HepG2 (cell line): ENCODE measurements around the gene INHBE. TPM values are rescaled to one million over a fixed set of nuclear protein-coding genes. Genes with fewer than 3 reads are reported as not detected.

Experiments used
- ATM ChIP-seq: fragments of 450-650 bp; IDR thresholded peaks from 2 replicates; pipeline ENCODE4 v1.7.1; 2017; ENCODE audit warnings: mild to moderate bottlenecking, borderline replicate concordance
- BCL6 ChIP-seq: IDR thresholded peaks from 2 replicates; pipeline ENCODE4 v1.6.1; 2016; ENCODE audit warnings: missing genetic modification reagents, missing compliant biosample characterization
- DNMT1 ChIP-seq: sonication (generic); formaldehyde crosslinking; IDR thresholded peaks from 2 replicates; pipeline ENCODE4 v1.5.1; 2020; ENCODE audit warnings: mild to moderate bottlenecking, missing genetic modification reagents
- GABPB1 ChIP-seq: IDR thresholded peaks from 2 replicates; pipeline ENCODE4 v1.6.1; 2016; ENCODE audit warnings: mild to moderate bottlenecking, missing genetic modification reagents, moderate library complexity, missing compliant biosample characterization
- HIVEP1 ChIP-seq: sonication (generic); formaldehyde crosslinking; IDR thresholded peaks from 2 replicates; pipeline ENCODE4 v1.4.0; 2020; ENCODE audit warnings: mild to moderate bottlenecking, missing genetic modification reagents
- KLF6 ChIP-seq: IDR thresholded peaks from 2 replicates; pipeline ENCODE4 v1.8.0; 2016; ENCODE audit warnings: missing biosample characterization, missing genetic modification reagents
- NFKB2 ChIP-seq: sonication (generic); formaldehyde crosslinking; IDR thresholded peaks from 2 replicates; pipeline ENCODE4 v1.4.0; 2020; ENCODE audit warnings: missing genetic modification reagents, borderline replicate concordance
- NR2F1 ChIP-seq, 2 experiments: fragments of 450-650 bp in 1 of 2; formaldehyde crosslinking in 1 of 2; IDR thresholded peaks; 2 replicates each; pipeline versions ENCODE4 v1.5.0 to v1.6.1; 2016 to 2020; ENCODE audit warnings: mild to moderate bottlenecking in 1 of 2, missing compliant biosample characterization in 1 of 2, missing genetic modification reagents in 1 of 2, moderate library complexity in 1 of 2
- SMC3 ChIP-seq: IDR thresholded peaks from 2 replicates; pipeline ENCODE4 v1.6.1; 2011; ENCODE audit warnings: low read length, improper control_type of control experiment
- SP5 ChIP-seq: IDR thresholded peaks from 2 replicates; pipeline ENCODE4 v1.6.1; 2016; ENCODE audit warnings: low read depth, borderline replicate concordance
- SRSF4 ChIP-seq: fragments of 200-400 bp; formaldehyde crosslinking; IDR thresholded peaks from one replicate; pipeline ENCODE4 v1.6.1; 2018; ENCODE audit warnings: mild to moderate bottlenecking, low read depth, low read length, moderate library complexity; ENCODE audit not compliant: poor library complexity, severe bottlenecking
- ZNF431 ChIP-seq: sonication (generic); formaldehyde crosslinking; IDR thresholded peaks from 2 replicates; pipeline ENCODE4 v1.9.0; 2022; ENCODE audit warnings: missing genetic modification reagents, low read depth, mild to moderate bottlenecking, borderline replicate concordance
- ZNF589 ChIP-seq: sonication (generic); formaldehyde crosslinking; conservative IDR thresholded peaks from 2 replicates; pipeline ENCODE4 v1.8.0; 2022; ENCODE audit warnings: mild to moderate bottlenecking, moderate library complexity, missing genetic modification reagents
- ZNF678 ChIP-seq: sonication (generic); formaldehyde crosslinking; IDR thresholded peaks from 2 replicates; pipeline ENCODE4 v1.4.0; 2020; ENCODE audit warnings: mild to moderate bottlenecking, missing genetic modification reagents
- polyA plus RNA-seq, 8 experiments: library from polyadenylated mRNA; depleted of rRNA in 3 of 8; stranded (reverse) in 7 of 8; unstranded in 1 of 8; fragments of >200 nt; fragmentation: Illumina TruSeq in 4 of 8; extraction: Trizol in 4 of 8; gene quantifications; 2 replicates each; pipeline versions ENCODE4 v1.2.1 to v1.2.3, GENCODE V29; 2011 to 2016; ENCODE audit warnings: low read depth in 4 of 8, missing spikeins in 1 of 8, mixed read lengths in 1 of 8; ENCODE audit not compliant: insufficient read depth in 1 of 8
- total RNA-seq, 5 experiments: library from RNA; depleted of rRNA; stranded (reverse); fragments of >200 nt; fragmentation: Illumina TruSeq; extraction: Trizol; gene quantifications; 2 replicates each; pipeline ENCODE4 v1.2.3, GENCODE V29; 2016; ENCODE audit warnings: low read depth in 1 of 5
- TF ChIP-seq, protein P1 (sequence below): sonication (generic); formaldehyde crosslinking; IDR thresholded peaks from 2 replicates; pipeline ENCODE4 v1.9.0; 2021; ENCODE audit warnings: missing genetic modification reagents, mild to moderate bottlenecking, borderline replicate concordance
- TF ChIP-seq, protein P2 (sequence below): sonication (generic); formaldehyde crosslinking; IDR thresholded peaks from 2 replicates; pipeline ENCODE4 v1.4.0; 2020; ENCODE audit warnings: missing genetic modification reagents, borderline replicate concordance
- TF ChIP-seq, protein P3 (sequence below): IDR thresholded peaks from 2 replicates; pipeline ENCODE4 v1.6.1; 2016; ENCODE audit warnings: low read depth, control low read depth
- TF ChIP-seq, protein P4 (sequence below): IDR thresholded peaks from 2 replicates; pipeline ENCODE4 v1.6.1; 2016; ENCODE audit warnings: control low read depth
- TF ChIP-seq, protein P5 (sequence below): sonication (generic); formaldehyde crosslinking; IDR thresholded peaks from 2 replicates; pipeline ENCODE4 v1.8.1; 2023; ENCODE audit warnings: mild to moderate bottlenecking, missing genetic modification reagents

Gene INHBE
- total and polyA plus RNA-seq, 2 of the 13 experiments (the other 11 are each of a cell fraction or from before 2014, with no cell fraction given), result 17.0 to 32.0 TPM

DNA sequence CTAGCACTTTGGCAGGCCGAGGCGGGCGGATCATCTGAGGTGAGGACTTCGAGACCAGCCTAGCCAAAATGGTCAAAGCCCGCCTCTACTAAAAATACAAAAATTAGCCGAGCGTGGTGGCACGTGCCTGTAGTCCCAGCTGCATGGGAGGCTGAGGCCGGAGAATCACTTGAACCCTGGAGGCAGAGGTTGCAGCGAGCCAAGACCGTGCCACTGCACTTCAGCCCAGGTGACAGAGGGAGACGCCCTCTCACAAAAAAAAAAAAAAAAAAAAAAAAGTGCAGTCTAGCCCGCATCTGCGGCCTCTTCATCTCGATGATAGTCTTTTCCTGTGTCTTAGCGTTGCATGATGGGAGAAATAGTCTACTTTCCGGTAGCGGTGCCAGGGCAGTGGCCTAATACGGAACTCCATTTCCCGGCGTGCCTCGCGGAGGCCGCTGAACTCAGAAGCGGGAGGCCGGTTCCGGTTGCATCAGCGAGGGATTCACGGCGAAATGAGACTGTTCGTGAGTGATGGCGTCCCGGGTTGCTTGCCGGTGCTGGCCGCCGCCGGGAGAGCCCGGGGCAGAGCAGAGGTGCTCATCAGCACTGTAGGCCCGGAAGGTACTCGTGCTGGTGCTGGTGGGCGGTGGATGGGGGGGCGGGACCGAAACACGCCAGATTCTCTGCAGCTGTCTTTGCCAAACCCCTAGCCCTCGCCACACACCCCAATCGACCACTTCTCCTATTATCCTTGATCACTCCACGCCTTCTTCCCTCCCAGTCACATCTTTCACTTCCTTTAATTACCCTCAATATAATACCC is 32.7 kb downstream of the INHBE start, which contains the start of gene MARS1 (continued):
- TF ChIP-seq, protein P1, sequence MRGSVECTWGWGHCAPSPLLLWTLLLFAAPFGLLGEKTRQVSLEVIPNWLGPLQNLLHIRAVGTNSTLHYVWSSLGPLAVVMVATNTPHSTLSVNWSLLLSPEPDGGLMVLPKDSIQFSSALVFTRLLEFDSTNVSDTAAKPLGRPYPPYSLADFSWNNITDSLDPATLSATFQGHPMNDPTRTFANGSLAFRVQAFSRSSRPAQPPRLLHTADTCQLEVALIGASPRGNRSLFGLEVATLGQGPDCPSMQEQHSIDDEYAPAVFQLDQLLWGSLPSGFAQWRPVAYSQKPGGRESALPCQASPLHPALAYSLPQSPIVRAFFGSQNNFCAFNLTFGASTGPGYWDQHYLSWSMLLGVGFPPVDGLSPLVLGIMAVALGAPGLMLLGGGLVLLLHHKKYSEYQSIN (CRISPR knock-in tag), result no peak
- TF ChIP-seq GABPB1 (CRISPR knock-in tag), result peak; percentile 97
- TF ChIP-seq ATM, result no peak
- TF ChIP-seq SMC3, result no peak
- no peak for TF ChIP-seq BCL6
- TF ChIP-seq KLF6 (CRISPR knock-in tag), result 0 out of 2 replicates have a peak, but pooled peaks have one; percentile 34
- TF ChIP-seq DNMT1 (CRISPR knock-in tag), result no peak
- no peak for TF ChIP-seq NR2F1 (CRISPR knock-in tag; IDR thresholded peaks at IDR 0.05)
- no peak for TF ChIP-seq ZNF431 (CRISPR knock-in tag)
- TF ChIP-seq, protein P2, sequence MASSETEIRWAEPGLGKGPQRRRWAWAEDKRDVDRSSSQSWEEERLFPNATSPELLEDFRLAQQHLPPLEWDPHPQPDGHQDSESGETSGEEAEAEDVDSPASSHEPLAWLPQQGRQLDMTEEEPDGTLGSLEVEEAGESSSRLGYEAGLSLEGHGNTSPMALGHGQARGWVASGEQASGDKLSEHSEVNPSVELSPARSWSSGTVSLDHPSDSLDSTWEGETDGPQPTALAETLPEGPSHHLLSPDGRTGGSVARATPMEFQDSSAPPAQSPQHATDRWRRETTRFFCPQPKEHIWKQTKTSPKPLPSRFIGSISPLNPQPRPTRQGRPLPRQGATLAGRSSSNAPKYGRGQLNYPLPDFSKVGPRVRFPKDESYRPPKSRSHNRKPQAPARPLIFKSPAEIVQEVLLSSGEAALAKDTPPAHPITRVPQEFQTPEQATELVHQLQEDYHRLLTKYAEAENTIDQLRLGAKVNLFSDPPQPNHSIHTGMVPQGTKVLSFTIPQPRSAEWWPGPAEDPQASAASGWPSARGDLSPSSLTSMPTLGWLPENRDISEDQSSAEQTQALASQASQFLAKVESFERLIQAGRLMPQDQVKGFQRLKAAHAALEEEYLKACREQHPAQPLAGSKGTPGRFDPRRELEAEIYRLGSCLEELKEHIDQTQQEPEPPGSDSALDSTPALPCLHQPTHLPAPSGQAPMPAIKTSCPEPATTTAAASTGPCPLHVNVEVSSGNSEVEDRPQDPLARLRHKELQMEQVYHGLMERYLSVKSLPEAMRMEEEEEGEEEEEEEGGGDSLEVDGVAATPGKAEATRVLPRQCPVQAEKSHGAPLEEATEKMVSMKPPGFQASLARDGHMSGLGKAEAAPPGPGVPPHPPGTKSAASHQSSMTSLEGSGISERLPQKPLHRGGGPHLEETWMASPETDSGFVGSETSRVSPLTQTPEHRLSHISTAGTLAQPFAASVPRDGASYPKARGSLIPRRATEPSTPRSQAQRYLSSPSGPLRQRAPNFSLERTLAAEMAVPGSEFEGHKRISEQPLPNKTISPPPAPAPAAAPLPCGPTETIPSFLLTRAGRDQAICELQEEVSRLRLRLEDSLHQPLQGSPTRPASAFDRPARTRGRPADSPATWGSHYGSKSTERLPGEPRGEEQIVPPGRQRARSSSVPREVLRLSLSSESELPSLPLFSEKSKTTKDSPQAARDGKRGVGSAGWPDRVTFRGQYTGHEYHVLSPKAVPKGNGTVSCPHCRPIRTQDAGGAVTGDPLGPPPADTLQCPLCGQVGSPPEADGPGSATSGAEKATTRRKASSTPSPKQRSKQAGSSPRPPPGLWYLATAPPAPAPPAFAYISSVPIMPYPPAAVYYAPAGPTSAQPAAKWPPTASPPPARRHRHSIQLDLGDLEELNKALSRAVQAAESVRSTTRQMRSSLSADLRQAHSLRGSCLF (CRISPR knock-in tag), result no peak
- TF ChIP-seq, protein P3, sequence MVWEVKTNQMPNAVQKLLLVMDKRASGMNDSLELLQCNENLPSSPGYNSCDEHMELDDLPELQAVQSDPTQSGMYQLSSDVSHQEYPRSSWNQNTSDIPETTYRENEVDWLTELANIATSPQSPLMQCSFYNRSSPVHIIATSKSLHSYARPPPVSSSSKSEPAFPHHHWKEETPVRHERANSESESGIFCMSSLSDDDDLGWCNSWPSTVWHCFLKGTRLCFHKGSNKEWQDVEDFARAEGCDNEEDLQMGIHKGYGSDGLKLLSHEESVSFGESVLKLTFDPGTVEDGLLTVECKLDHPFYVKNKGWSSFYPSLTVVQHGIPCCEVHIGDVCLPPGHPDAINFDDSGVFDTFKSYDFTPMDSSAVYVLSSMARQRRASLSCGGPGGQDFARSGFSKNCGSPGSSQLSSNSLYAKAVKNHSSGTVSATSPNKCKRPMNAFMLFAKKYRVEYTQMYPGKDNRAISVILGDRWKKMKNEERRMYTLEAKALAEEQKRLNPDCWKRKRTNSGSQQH, result peak; percentile 92
- TF ChIP-seq SRSF4, result no peak
- no peak for TF ChIP-seq SP5 (CRISPR knock-in tag)
- TF ChIP-seq ZNF589 (CRISPR knock-in tag), result no peak
- TF ChIP-seq HIVEP1 (CRISPR knock-in tag), result peak; percentile 70
- TF ChIP-seq, protein P4, sequence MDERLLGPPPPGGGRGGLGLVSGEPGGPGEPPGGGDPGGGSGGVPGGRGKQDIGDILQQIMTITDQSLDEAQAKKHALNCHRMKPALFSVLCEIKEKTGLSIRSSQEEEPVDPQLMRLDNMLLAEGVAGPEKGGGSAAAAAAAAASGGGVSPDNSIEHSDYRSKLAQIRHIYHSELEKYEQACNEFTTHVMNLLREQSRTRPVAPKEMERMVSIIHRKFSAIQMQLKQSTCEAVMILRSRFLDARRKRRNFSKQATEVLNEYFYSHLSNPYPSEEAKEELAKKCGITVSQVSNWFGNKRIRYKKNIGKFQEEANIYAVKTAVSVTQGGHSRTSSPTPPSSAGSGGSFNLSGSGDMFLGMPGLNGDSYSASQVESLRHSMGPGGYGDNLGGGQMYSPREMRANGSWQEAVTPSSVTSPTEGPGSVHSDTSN, result no peak
- TF ChIP-seq NFKB2 (CRISPR knock-in tag), result peak; percentile 64; the same call in 1 of the 2 replicates
- no peak for TF ChIP-seq ZNF678
- TF ChIP-seq, protein P5, sequence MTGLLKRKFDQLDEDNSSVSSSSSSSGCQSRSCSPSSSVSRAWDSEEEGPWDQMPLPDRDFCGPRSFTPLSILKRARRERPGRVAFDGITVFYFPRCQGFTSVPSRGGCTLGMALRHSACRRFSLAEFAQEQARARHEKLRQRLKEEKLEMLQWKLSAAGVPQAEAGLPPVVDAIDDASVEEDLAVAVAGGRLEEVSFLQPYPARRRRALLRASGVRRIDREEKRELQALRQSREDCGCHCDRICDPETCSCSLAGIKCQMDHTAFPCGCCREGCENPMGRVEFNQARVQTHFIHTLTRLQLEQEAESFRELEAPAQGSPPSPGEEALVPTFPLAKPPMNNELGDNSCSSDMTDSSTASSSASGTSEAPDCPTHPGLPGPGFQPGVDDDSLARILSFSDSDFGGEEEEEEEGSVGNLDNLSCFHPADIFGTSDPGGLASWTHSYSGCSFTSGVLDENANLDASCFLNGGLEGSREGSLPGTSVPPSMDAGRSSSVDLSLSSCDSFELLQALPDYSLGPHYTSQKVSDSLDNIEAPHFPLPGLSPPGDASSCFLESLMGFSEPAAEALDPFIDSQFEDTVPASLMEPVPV (CRISPR knock-in tag), result no peak
